MM.1S (cell line): ENCODE results near the gene SYNE3.

Experiments used
- EZH2 ChIP-seq: fragments of 300-600 bp; sonication (generic); optimal IDR thresholded peaks from 2 replicates; pipeline ENCODE3; 2017; ENCODE audit warnings: low read depth, mild to moderate bottlenecking, antibody characterized with exemption, low read length, mixed read lengths
- EZH2phosphoT487 ChIP-seq: fragments of 300-600 bp; sonication (generic); IDR thresholded peaks from 2 replicates; pipeline ENCODE4 v1.6.1; 2018; ENCODE audit warnings: antibody characterized with exemption, low read length
- TF ChIP-seq, protein P1 (sequence below): fragments of 300-600 bp; sonication (generic); IDR thresholded peaks from 2 replicates; pipeline ENCODE4 v1.5.1; 2016; ENCODE audit warnings: antibody characterized with exemption, low read length, mixed read lengths

DNA sequence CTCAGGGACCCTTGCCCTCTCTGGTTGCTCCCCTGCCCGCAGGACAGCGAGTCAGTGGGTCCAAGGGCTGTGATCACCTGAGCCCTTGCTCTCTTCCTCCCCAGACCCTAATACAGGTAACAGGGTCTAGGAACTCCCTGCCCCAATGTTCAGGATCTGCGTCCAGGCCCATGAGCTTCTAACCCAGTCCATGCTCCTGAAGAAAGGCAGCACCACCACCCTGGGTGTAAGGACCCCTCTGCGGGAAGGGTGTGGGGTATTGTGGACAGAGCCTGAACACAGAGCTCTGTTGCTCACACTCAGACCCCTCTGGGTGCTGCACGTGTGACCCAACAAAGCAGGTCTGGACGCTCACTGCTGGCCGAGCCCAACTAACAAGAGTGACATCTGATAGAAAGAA is 36.7 kb upstream of the SYNE3 start:
- TF ChIP-seq, protein P1, sequence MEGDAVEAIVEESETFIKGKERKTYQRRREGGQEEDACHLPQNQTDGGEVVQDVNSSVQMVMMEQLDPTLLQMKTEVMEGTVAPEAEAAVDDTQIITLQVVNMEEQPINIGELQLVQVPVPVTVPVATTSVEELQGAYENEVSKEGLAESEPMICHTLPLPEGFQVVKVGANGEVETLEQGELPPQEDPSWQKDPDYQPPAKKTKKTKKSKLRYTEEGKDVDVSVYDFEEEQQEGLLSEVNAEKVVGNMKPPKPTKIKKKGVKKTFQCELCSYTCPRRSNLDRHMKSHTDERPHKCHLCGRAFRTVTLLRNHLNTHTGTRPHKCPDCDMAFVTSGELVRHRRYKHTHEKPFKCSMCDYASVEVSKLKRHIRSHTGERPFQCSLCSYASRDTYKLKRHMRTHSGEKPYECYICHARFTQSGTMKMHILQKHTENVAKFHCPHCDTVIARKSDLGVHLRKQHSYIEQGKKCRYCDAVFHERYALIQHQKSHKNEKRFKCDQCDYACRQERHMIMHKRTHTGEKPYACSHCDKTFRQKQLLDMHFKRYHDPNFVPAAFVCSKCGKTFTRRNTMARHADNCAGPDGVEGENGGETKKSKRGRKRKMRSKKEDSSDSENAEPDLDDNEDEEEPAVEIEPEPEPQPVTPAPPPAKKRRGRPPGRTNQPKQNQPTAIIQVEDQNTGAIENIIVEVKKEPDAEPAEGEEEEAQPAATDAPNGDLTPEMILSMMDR, result no peak
- TF ChIP-seq EZH2phosphoT487 (no peak), EZH2 (no peak)
